T follicular helper cell (primary cell): Measurements from ENCODE around the gene OR2AT4.
A peak's percentile ranks its signal among the peaks of the same experiment; 100 is the strongest.
"Not testable (repeated sequence)": the region's sequence is repeated elsewhere in the genome, so short reads cannot be mapped to it uniquely, and the experiment has no call there.

ENCODE experiments used
- DNase-seq: peaks from one replicate; pipeline ENCODE4 v3.0.0-alpha.2; 2020; ENCODE audit warnings: low read depth
- total RNA-seq, 2 experiments: gene quantifications; one replicate each; lab custom pipeline; 2026; lab: John Stamatoyannopoulos, UW

Gene OR2AT4
- 0 reads per million in 2 experiments for total RNA-seq

DNA sequence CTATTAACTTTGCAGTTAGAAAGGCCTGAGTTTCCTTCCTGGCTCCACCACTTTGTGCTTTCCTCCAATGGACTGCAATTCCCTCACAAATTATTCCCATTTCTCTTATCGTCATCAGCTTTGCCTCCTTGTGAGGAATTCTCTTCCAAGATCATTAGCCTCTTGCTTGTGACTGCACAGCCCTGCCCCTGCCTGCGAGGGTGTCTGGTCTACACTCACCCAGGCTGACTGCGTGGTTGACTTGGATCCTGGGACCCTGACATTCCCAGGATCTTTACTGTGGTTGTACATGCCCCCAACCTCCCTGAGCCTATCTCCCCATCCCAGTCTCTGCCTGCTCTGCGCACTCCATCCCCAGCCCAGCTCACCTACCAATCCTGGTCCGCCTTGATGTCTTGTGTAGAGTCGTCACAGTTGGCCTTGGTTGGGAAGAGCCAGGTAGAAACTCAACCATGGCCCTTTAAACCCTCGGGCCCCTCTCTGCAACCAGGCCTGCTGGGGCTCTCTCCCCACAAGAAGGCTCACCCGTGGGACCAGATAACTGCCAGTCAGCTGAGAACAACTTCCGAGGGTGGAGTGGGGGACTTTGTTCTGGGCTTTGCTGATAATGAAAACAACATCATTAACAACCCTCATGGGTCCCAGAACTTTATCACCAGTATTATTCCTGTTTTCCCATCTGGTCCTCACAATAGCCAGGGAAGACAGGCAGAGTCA, at the start of gene OR2AT4:
OR2AT4 (minus strand) TSS at position 421 of the 717 bp plus-strand sequence.
- no peak for DNase-seq

- no peak for DNase-seq
These were observed 49.4 kb upstream of the OR2AT4 start for GRCh38 chr11:75145972-75146519.

DNA sequence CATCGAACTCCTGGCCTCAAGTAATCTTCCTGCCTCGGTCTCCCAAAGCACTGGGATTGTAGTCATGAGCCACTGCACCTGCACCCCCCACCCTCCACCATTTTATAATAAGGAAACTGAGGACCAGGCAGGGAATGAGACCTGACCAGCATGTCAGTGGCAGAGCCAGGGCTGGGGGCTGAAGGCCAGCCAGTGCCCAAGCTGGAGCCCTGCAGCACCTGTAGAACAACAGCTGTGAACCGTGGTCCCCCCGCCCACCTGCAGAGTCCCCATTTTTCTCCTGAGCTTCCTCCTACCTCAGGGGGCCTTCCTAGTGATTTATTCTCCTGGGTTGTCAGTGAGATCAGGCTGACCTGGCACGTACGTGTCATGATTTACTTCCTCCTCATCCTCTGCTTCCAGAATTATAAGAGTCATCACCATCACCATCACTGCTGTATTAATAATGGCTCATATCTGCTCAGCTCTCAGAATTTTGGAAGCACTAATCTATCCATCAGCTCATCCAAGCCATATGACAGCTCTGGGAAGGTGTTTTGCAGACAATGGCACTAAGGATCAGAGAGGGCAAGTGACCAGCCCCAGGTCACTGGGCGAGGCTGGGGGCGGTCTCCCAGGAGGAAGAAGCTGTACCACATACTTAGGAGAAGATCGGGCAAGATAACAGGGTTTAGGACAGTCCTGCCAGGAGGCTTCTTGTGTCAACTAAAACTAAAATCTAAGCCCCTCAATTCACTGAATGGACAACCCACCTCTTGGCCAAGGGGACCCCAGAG, 48.7 kb upstream of the OR2AT4 start:
- DNase-seq = no peak

DNA sequence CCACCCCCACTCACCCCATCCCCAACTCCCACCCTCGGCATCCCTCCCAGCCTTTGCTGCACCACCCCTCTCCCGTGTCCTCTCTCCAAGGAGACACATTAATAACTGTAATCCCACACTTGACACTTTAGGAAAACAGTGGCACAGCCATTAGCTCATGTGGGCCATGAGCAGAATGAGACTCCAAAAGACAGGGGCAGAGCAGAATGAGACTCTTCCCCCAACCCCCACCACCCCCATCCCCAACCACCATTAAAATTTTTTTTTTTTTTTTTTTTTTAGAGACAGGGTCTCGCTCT, 48.0 kb upstream of the OR2AT4 start:
- no peak for DNase-seq

DNA sequence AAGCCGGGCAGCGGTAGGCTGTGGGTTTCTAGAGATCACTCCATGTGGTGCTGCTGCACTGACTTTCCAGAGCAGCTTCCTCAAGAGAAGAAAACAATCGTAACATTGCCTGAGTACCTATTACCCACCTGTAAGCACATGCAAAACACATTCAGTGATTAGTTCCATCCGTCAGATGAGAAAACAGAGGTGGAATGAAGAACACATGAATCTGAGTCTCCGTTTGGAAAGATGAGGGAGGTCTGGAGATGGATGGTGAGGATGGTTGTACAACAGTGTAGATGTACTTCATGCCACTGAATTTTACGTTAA, 46.7 kb upstream of the OR2AT4 start:
- no peak for DNase-seq

- DNase-seq = peak; percentile 46
These were observed 46.2 kb upstream of the OR2AT4 start for GRCh38 chr11:75142714-75143419.

- no peak for DNase-seq
These were observed 44.5 kb upstream of the OR2AT4 start for GRCh38 chr11:75141166-75141565.

DNA sequence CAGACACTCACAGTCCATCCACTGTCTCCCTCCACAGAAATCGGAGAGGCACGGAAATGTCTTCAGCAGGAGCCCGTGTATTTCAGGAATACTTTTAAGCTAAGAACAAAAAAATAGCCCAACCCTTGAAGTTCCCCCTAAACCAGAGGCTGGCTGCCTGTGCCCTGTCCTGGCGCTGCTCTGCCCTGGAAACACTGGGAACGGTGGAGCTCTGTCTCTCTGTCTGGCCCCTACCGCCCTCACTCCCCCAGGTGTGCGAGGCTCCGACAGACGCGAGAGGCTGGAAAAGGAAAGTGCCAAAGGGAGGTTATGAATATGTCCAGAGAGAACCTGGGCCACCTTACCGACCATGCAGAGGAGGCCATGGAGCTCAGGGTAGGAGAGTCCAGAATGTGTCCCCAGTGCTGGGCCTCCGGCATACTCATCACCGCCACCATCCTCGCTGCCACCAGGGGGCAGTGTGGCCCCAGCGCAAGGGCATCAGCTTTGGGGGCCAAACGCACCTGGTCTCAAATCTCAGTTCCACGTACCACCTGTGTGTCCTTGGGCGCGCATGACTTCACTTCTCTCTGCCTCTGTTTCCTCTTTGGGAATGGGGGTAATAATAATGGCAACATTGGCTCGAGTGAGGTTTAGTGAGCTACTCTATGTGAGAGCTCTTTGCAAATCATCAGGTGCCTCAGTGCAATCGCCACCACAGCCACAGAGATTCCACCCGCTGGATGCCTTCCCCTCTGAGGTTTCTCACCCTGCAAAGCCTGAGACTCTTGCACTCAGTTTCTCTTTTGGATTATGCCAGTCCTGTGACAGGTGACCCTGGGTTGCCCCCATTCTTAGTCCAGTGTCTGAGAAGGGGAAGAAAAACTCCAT, 43.8 kb upstream of the OR2AT4 start:
- DNase-seq = peak; percentile 68

GRCh38 chr11:75135651-75136050, 39.0 kb upstream of the OR2AT4 start:
- DNase-seq = no peak

DNA sequence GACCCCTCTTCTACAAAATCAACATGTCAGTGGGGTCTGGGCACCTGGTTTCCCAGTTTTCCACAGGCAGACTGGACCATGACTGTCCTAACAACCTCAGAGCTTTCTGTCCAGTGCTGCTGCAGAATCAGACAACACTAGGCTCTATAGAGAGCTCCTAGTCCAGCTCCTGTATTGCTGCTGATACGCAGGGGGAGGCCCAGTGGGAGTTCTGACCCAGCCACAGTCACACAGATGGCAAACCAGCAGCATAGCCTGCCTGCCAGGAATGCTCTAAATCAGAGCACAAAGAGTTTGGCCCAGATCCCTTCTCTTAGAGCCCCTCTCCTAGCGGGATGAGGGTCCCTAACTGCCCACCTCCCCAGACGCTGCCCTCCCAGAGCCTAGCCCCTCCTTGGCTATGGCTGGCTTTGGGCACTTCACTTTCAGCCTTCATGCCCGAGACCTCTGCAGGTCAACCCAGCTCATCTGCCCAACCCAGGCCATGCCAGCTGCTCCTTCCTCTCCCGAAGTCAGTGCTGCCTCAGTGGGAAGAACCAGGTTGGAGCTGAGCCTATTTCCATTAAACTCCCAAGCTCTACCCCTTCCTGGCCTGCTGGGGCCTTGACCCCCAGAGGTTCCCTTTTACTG, 38.5 kb upstream of the OR2AT4 start:
- no peak for DNase-seq

DNA sequence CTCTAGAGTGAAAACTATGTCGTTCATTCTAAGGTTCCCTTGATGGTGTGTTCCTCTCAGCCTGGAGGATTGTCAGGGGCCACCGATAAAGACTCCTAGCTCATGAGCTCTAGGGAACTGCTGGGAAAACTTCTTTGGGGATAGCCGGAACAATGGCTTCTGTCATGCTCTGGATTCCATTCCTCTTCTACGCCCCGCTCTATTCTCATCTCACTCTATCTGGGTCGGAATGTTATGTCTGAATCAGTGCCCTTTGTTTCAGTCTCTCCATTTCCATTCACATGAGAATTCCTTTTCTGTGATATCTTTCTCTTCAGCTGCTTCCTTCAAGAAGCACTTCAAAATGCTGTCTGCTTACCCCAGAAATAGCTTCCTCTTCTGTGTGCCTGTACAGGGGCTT, 37.3 kb upstream of the OR2AT4 start:
- DNase-seq = no peak

- DNase-seq = no peak
These were observed 35.4 kb upstream of the OR2AT4 start for GRCh38 chr11:75132080-75132479.

DNA sequence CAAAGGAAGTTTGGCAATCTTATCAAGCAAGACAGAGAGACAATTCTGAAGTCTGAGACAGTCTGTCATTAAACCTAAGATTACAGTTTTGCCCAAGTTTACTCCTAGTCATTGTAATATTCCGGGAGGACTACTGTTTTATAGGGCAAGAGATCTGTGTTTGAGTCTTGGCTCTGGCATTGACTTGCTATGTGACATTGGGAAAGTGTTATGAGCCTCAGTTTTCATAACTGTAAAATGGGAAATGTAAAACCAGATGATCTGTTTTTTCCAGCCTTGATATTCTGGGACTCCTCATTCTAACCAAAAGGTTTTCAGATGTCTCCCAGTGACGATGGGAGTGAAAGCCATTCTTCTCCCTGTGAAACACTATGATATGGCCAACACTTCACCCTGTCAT, 29.9 kb upstream of the OR2AT4 start:
- no peak for DNase-seq

- DNase-seq = no peak
These were observed 21.9 kb upstream of the OR2AT4 start for GRCh38 chr11:75118577-75118976.

DNA sequence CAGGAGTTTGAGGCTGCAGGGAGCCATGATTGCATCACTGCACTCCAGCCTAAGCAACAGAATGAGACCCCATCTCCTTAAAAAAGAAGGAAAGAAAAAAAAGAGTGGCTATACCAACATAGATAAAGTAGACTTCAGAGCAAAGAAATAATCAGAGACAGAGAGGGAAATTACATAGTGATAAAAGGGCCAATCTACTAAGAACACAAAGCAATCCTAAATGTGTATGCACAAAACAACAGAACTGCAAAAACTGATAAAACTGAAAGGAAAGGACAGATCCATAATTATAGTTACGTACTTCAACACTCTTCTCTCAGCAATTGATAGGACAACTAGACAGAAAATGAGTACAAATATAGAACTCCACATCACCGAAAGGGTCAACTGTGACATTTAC, 17.8 kb upstream of the OR2AT4 start:
- DNase-seq = no peak

- no peak for DNase-seq
These were observed 16.4 kb upstream of the OR2AT4 start for GRCh38 chr11:75113030-75113429.

DNA sequence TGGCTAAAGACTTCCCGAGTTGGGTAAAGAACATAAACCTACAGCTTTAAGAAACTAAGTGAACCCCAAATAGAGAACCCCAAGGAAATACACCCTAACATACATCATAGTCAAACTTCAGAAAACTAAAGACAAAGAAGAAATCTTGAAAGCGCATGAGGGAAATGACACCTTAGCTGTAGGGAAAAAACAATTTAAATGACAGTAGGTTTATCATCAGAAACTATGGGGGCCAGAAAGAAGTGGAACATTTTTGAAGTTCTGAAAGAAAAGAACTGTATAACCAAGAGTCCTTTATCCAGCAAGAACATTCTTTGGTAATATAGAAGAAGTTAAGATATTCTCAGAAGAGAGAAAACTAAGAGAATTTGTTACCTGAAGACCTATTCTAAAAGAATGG, 15.5 kb upstream of the OR2AT4 start:
- no peak for DNase-seq

- DNase-seq = no peak
These were observed 10.5 kb upstream of the OR2AT4 start for GRCh38 chr11:75107187-75107586.

- not testable (repeated sequence) for DNase-seq
These were observed 9.4 kb upstream of the OR2AT4 start for GRCh38 chr11:75105967-75106681.

DNA sequence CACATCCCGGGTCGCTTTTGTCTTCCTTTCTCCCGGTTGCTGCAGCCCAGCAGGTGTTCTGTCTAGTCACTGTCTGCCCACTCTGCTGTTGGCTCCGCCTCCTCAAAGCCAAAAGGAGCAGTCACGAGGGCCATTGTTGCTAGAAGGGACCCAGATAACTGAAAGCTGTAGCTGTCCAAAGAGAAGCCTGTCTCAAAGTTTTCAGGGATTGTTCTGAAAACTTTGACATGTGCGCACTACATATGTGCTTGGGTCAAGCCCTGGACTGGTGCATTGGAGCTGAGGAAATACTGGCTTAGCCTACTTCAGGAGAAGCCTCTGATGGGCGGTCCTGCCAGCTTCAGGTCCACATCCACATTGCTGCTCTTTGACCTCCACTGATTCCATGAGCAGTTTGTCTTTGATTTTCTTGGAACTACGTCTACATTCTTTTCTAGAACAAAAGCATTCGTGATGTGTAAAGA, 8.8 kb upstream of the OR2AT4 start:
- DNase-seq = no peak
